ENCODE data around the gene HDAC6. TPM values are rescaled to one million over a fixed set of nuclear protein-coding genes. Genes with fewer than 3 reads are reported as not detected.

Gene HDAC6
- total RNA-seq, 1 experiment from 2014 or later, result 44.2 TPM

DNA sequence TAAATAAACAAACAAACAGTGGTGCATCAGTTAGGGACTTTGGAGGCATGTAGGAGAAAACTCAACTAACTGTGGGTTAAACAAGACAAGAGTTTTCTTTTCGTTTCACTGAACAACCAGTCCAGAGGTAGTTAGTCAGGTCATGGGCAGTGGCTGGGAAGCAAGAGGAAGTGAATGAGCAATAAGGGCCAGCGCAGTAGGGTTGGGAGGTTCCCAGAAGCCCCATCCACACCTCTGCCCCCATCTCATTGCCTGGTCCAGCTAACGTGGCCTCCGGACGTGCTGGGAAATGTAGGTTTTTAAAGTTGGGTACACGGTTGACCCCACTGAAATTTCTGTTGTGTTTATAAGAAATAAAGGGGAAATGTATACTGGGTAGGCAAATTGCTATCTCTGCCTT lies 31.6 kb upstream of the HDAC6 start:
- Histone ChIP-seq H3K79me2 (ENCODE audit: low read depth) (no peaks in the 10 kb centered on the region), H3K4me2 (no peak overlapping the region), H3K36me3 (ENCODE audit: low read depth) (no peaks in the 10 kb centered on the region), H3K27ac (no peak overlapping the region), H3K4me1 (replicated peaks; ENCODE audit: insufficient read depth) (no peaks in the 10 kb centered on the region), H2AFZ (no peak overlapping the region), H3K4me3 (no peak overlapping the region), H3K9me2 (ENCODE audit: insufficient read depth) (no peaks in the 10 kb centered on the region), H3K9me3 (ENCODE audit: insufficient read depth, low read depth) (no peaks in the 10 kb centered on the region), H4K20me1 (ENCODE audit: insufficient read depth) (no peaks in the 10 kb centered on the region), H3K27me3 (ENCODE audit: insufficient read depth, low read depth) (no peaks in the 10 kb centered on the region), H3F3A (ENCODE audit: insufficient read depth, low read depth) (no peaks in the 10 kb centered on the region)
- TF ChIP-seq, protein P1, sequence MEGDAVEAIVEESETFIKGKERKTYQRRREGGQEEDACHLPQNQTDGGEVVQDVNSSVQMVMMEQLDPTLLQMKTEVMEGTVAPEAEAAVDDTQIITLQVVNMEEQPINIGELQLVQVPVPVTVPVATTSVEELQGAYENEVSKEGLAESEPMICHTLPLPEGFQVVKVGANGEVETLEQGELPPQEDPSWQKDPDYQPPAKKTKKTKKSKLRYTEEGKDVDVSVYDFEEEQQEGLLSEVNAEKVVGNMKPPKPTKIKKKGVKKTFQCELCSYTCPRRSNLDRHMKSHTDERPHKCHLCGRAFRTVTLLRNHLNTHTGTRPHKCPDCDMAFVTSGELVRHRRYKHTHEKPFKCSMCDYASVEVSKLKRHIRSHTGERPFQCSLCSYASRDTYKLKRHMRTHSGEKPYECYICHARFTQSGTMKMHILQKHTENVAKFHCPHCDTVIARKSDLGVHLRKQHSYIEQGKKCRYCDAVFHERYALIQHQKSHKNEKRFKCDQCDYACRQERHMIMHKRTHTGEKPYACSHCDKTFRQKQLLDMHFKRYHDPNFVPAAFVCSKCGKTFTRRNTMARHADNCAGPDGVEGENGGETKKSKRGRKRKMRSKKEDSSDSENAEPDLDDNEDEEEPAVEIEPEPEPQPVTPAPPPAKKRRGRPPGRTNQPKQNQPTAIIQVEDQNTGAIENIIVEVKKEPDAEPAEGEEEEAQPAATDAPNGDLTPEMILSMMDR (conservative IDR thresholded peaks at IDR 0.05), result no peak
- TF ChIP-seq EZH2 (IDR thresholded peaks at IDR 0.05; ENCODE audit: low read depth), result no peak
- intact Hi-C loops (cut with micrococcal nuclease; ENCODE audit: unreplicated experiment), result no loop called here
- no TSS peak for BruUV-seq (replicated peaks)
- no peak for DNase-seq
- ChIA-PET CTCF (no interaction called here), POLR2A (ENCODE audit: unreplicated experiment) (no interaction called here)

DNA sequence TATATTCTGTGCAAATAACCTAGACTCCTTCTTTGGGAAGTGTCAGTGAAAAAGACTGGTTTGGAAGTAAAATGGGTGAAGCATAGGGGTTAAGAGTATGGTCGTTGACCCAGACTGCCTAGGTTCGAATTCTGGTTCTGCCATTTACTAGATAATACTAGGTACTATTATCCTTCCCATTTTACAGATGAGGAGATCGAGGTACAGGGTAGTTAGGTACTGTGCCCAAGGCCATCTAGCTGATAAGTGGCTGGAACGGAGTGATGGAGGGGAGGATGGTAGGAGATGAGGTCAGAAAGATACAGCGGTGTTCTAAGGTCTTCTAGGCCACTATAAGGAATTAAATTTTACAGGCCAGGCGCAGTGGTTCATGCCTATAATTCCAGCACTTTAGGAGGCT lies 29.3 kb upstream of the HDAC6 start:
- H3K27ac ChIP-seq, result no peak overlapping the region
- intact Hi-C loops (cut with micrococcal nuclease; ENCODE audit: unreplicated experiment), result no loop called here
- no peaks in the 10 kb centered on the region for H3K9me2 ChIP-seq (ENCODE audit: insufficient read depth)
- no peaks in the 10 kb centered on the region for H3F3A ChIP-seq (ENCODE audit: insufficient read depth, low read depth)
- TF ChIP-seq, protein P1 (conservative IDR thresholded peaks at IDR 0.05), result no peak
- TF ChIP-seq EZH2 (IDR thresholded peaks at IDR 0.05; ENCODE audit: low read depth), result no peak
- DNase-seq, result no peak
- ChIA-PET CTCF (no interaction called here), POLR2A (ENCODE audit: unreplicated experiment) (no interaction called here)
- no TSS peak for BruUV-seq (replicated peaks)
- no peaks in the 10 kb centered on the region for H3K9me3 ChIP-seq (ENCODE audit: insufficient read depth, low read depth)
- no peaks in the 10 kb centered on the region for H3K4me1 ChIP-seq (replicated peaks; ENCODE audit: insufficient read depth)
- no peaks in the 10 kb centered on the region for H4K20me1 ChIP-seq (ENCODE audit: insufficient read depth)
- H3K4me3 ChIP-seq, result no peak overlapping the region
- no peak overlapping the region for H3K4me2 ChIP-seq
- no peak overlapping the region for H2AFZ ChIP-seq
- no peaks in the 10 kb centered on the region for H3K27me3 ChIP-seq (ENCODE audit: insufficient read depth, low read depth)
- H3K36me3 ChIP-seq (ENCODE audit: low read depth), result no peaks in the 10 kb centered on the region
- H3K79me2 ChIP-seq (ENCODE audit: low read depth), result no peaks in the 10 kb centered on the region

DNA sequence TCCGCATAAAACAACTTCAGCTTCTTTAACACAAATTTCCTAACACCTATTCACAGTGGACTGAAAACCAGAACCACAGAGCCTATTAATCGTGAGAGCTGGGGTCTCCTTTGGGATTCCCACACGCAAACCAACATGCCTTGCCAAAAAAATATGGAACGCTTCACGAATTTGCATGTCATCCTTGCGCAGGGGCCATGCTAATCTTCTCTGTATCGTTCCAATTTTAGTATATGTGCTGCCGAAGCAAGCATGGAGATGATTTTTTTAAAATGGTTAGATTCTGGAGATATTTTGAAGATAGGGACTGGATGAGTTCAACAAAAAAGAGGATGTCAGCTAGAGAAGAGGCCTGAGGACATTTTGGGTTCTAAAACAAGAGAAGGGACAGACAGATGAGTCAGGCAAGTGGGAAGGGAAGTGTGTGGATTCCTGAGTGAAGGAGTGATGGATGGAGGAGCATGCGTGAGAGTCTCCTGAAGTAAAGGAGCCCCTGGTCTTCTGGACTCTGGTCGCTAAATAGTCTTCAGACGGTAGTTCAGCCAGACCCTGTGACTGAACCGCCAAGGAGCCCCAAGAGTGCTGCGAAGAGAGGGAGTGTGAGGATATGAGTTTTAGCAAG lies 24.9 kb upstream of the HDAC6 start:
- H3K27ac ChIP-seq, result no peak overlapping the region
- no peaks in the 10 kb centered on the region for H4K20me1 ChIP-seq (ENCODE audit: insufficient read depth)
- no TSS peak for BruUV-seq (replicated peaks)
- POLR2A ChIA-PET (ENCODE audit: unreplicated experiment), result no interaction called here
- no peak overlapping the region for H3K4me2 ChIP-seq
- H3K4me1 ChIP-seq (replicated peaks; ENCODE audit: insufficient read depth), result no peaks in the 10 kb centered on the region
- no peaks in the 10 kb centered on the region for H3K27me3 ChIP-seq (ENCODE audit: insufficient read depth, low read depth)
- no peak overlapping the region for H2AFZ ChIP-seq
- H3K36me3 ChIP-seq (ENCODE audit: low read depth), result no peaks in the 10 kb centered on the region
- no peaks in the 10 kb centered on the region for H3K9me2 ChIP-seq (ENCODE audit: insufficient read depth)
- H3F3A ChIP-seq (ENCODE audit: insufficient read depth, low read depth), result no peaks in the 10 kb centered on the region
- H3K79me2 ChIP-seq (ENCODE audit: low read depth), result no peaks in the 10 kb centered on the region
- H3K4me3 ChIP-seq, result no peak overlapping the region
- intact Hi-C loops (cut with micrococcal nuclease; ENCODE audit: unreplicated experiment), result no loop called here
- no peaks in the 10 kb centered on the region for H3K9me3 ChIP-seq (ENCODE audit: insufficient read depth, low read depth)
- TF ChIP-seq, protein P1 (conservative IDR thresholded peaks at IDR 0.05), result no peak
- no peak for TF ChIP-seq EZH2 (IDR thresholded peaks at IDR 0.05; ENCODE audit: low read depth)
- CTCF ChIA-PET, result no interaction called here
- no peak for DNase-seq
